CD14-positive monocyte (primary cell): ENCODE data around the gene LRP1. TPM values are rescaled to one million over a fixed set of nuclear protein-coding genes. Genes with fewer than 3 reads are reported as not detected.
A peak's percentile ranks its signal among the peaks of the same experiment; 100 is the strongest.

Experiments
- DNase-seq, 3 donors: peaks; one replicate each; pipeline ENCODE4 v3.0.0-alpha.2; 2011 to 2022
- H2AFZ ChIP-seq: 2 replicates; pipeline ENCODE4 v1.6.0; 2012; ENCODE audit warnings: mild to moderate bottlenecking, low read depth, low read length, inconsistent platforms; ENCODE audit not compliant: insufficient read depth, poor library complexity, severe bottlenecking
- H3K27ac ChIP-seq, 2 donors: 1 replicate in 1 of 2; 2 replicates in 1 of 2; pipeline ENCODE4 v1.5.1; 2012 to 2013; ENCODE audit warnings: low read length in 2 of 2, control low read depth in 1 of 2, inconsistent platforms in 1 of 2, low read depth in 1 of 2, mild to moderate bottlenecking in 1 of 2
- H3K27me3 ChIP-seq, 2 donors: one replicate each; pipeline versions ENCODE4 v1.6.0 to v1.6.1; 2011 to 2013; ENCODE audit warnings: low read length in 2 of 2; ENCODE audit not compliant: control insufficient read depth in 2 of 2, insufficient read depth in 2 of 2
- H3K36me3 ChIP-seq, 2 donors: replicated peaks in 1 of 2; 1 replicate in 1 of 2; 2 replicates in 1 of 2; pipeline versions ENCODE4 v1.5.1 to v1.6.1; 2012 to 2013; ENCODE audit warnings: low read length in 2 of 2, control low read depth in 1 of 2, inconsistent platforms in 1 of 2, mild to moderate bottlenecking in 1 of 2; ENCODE audit not compliant: insufficient read depth in 2 of 2, control insufficient read depth in 1 of 2
- H3K4me1 ChIP-seq, 2 donors: 1 replicate in 1 of 2; 2 replicates in 1 of 2; pipeline versions ENCODE4 v1.5.1 to v1.6.1; 2012 to 2013; ENCODE audit warnings: low read length in 2 of 2, control low read depth in 1 of 2, inconsistent platforms in 1 of 2, mild to moderate bottlenecking in 1 of 2, moderate library complexity in 1 of 2; ENCODE audit not compliant: insufficient read depth in 2 of 2, control insufficient read depth in 1 of 2
- H3K4me2 ChIP-seq: replicated peaks from 2 replicates; pipeline ENCODE3; 2012; ENCODE audit warnings: low read length, moderate library complexity, mild to moderate bottlenecking; ENCODE audit not compliant: poor library complexity, severe bottlenecking; ENCODE audit errors: extremely low read depth
- H3K4me3 ChIP-seq, 3 experiments: fragments of 200-600 bp in 1 of 3; sonication (generic) in 1 of 3; replicated peaks in 1 of 3; 1 replicate in 2 of 3; 2 replicates in 1 of 3; pipeline ENCODE4 v1.5.1; 2011 to 2013; ENCODE audit warnings: low read length in 3 of 3, mild to moderate bottlenecking in 3 of 3, control low read depth in 2 of 3, low read depth in 2 of 3, inconsistent platforms in 1 of 3, moderate library complexity in 1 of 3
- H3K79me2 ChIP-seq: 2 replicates; pipeline ENCODE4 v1.6.0; 2012; ENCODE audit warnings: mild to moderate bottlenecking, control low read depth, inconsistent platforms, low read length, moderate library complexity; ENCODE audit not compliant: insufficient read depth
- H3K9ac ChIP-seq: 2 replicates; pipeline ENCODE4 v1.6.0; 2017; ENCODE audit warnings: low read length, mild to moderate bottlenecking; ENCODE audit not compliant: insufficient read depth, poor library complexity, severe bottlenecking
- H3K9me3 ChIP-seq, 2 donors: replicated peaks in 1 of 2; 1 replicate in 1 of 2; 2 replicates in 1 of 2; pipeline versions ENCODE4 v1.5.1 to v1.6.1; 2012 to 2013; ENCODE audit warnings: low read length in 2 of 2, control low read depth in 1 of 2; ENCODE audit not compliant: control insufficient read depth in 1 of 2, insufficient read depth in 1 of 2
- H4K20me1 ChIP-seq: 2 replicates; pipeline ENCODE4 v1.6.0; 2012; ENCODE audit warnings: mild to moderate bottlenecking, low read length, control low read depth, moderate library complexity; ENCODE audit not compliant: insufficient read depth
- H3K27ac Mint-ChIP-seq, 7 donors: one replicate each; pipeline ENCODE4 v1.8.0; 2020; ENCODE audit warnings: mild to moderate bottlenecking in 7 of 7, mixed read lengths in 7 of 7, moderate library complexity in 6 of 7, inconsistent platforms in 2 of 7
- H3K27me3 Mint-ChIP-seq, 3 donors: one replicate each; pipeline ENCODE4 v1.8.0; 2021 to 2022; ENCODE audit warnings: low read depth in 3 of 3, mild to moderate bottlenecking in 3 of 3, mixed read lengths in 3 of 3, moderate library complexity in 3 of 3, inconsistent platforms in 1 of 3
- H3K36me3 Mint-ChIP-seq, 2 donors: one replicate each; pipeline ENCODE4 v1.8.0; 2020; ENCODE audit warnings: mixed read lengths in 2 of 2, inconsistent platforms in 1 of 2, mild to moderate bottlenecking in 1 of 2
- H3K4me1 Mint-ChIP-seq: one replicate; pipeline ENCODE4 v1.8.0; 2020; ENCODE audit warnings: mild to moderate bottlenecking, mixed read lengths
- H3K4me3 Mint-ChIP-seq, 2 donors: one replicate each; pipeline ENCODE4 v1.8.0; 2020; ENCODE audit warnings: mild to moderate bottlenecking in 2 of 2, mixed read lengths in 2 of 2, moderate library complexity in 1 of 2
- H3K9me3 Mint-ChIP-seq, 7 donors: one replicate each; pipeline ENCODE4 v1.8.0; 2020 to 2022; ENCODE audit warnings: mixed read lengths in 7 of 7, mild to moderate bottlenecking in 6 of 7, moderate library complexity in 6 of 7, inconsistent platforms in 2 of 7
- WGBS: methylation state at CpG from one replicate; pipeline ENCODE4 v1.1.5; 2013; ENCODE audit warnings: missing lambda C conversion rate; ENCODE audit not compliant: insufficient coverage; 5-methylcytosine and 5-hydroxymethylcytosine counted together
- intact Hi-C, 2 donors: fragments of 100-400 bp; cut with micrococcal nuclease; formaldehyde crosslinking; loops; one replicate each; pipeline versions ENCODE4 v1.15.0 to v1.15.1; 2023
- polyA plus RNA-seq, 3 donors: library from polyadenylated mRNA; depleted of rRNA in 1 of 3; unstranded in 2 of 3; stranded (reverse) in 1 of 3; fragments of 300-500 nt in 2 of 3; fragments of >200 nt in 1 of 3; fragmentation: Illumina TruSeq in 2 of 3; gene quantifications; 1 replicate in 2 of 3; 2 replicates in 1 of 3; pipeline ENCODE4 v1.2.3, GENCODE V29; 2012 to 2021
- TF ChIP-seq, protein P1 (sequence below): fragments of 200-600 bp; IDR thresholded peaks from one replicate; pipeline ENCODE4 v1.8.0; 2022; ENCODE audit warnings: antibody characterized with exemption, mild to moderate bottlenecking

The LRP1 gene
- polyA plus RNA-seq, 3 donors, result 5.5 to 246 (median 10.5) TPM

GRCh38 chr12:57209916-57210315 lies 81.6 kb downstream of the LRP1 start:
- peaks cover 12 to 17% of the 10 kb centered on the region in 2 donors for H3K4me1 ChIP-seq
- peaks cover 97% of the 10 kb centered on the region for H4K20me1 ChIP-seq
- no peaks in the 10 kb centered on the region for H3K79me2 ChIP-seq
- no peak overlapping the region for H2AFZ ChIP-seq
- intact Hi-C loops, result loop anchor here in 1 of 2 donors (5.0 kb wide), 1 partner anchor 37 kb away; no protein-coding TSS in a partner anchor
- H3K27ac ChIP-seq, result no peak overlapping the region
- no peaks in the 10 kb centered on the region for H3K9me3 ChIP-seq
- TF ChIP-seq, protein P1, sequence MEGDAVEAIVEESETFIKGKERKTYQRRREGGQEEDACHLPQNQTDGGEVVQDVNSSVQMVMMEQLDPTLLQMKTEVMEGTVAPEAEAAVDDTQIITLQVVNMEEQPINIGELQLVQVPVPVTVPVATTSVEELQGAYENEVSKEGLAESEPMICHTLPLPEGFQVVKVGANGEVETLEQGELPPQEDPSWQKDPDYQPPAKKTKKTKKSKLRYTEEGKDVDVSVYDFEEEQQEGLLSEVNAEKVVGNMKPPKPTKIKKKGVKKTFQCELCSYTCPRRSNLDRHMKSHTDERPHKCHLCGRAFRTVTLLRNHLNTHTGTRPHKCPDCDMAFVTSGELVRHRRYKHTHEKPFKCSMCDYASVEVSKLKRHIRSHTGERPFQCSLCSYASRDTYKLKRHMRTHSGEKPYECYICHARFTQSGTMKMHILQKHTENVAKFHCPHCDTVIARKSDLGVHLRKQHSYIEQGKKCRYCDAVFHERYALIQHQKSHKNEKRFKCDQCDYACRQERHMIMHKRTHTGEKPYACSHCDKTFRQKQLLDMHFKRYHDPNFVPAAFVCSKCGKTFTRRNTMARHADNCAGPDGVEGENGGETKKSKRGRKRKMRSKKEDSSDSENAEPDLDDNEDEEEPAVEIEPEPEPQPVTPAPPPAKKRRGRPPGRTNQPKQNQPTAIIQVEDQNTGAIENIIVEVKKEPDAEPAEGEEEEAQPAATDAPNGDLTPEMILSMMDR, result no peak
- Mint-ChIP-seq H3K27me3 (peaks cover 15 to 20% (median 20%) of the 10 kb centered on the region in 3 donors), H3K27ac (peak overlapping the region in 1 of 7 donors; percentile 64), H3K4me1 (peaks cover 15% of the 10 kb centered on the region), H3K9me3 (peaks cover 0 to 13% (median 4%) of the 10 kb centered on the region in 7 donors), H3K4me3 (peak overlapping the region in 1 of 2 donors; percentile 21), H3K36me3 (peaks cover 82 to 84% of the 10 kb centered on the region in 2 donors)
- no peak overlapping the region for H3K9ac ChIP-seq
- no peak overlapping the region for H3K4me3 ChIP-seq
- no peak overlapping the region for H3K4me2 ChIP-seq
- 73% methylated on average over 8 of the region's 8 CpGs for WGBS
- H3K36me3 ChIP-seq, result peaks cover 76 to 81% of the 10 kb centered on the region in 2 donors
- no peak for DNase-seq
- peaks cover 10 to 16% of the 10 kb centered on the region in 2 donors for H3K27me3 ChIP-seq

- 90% methylated on average over 14 of the region's 15 CpGs for WGBS
- peaks cover 17% of the 10 kb centered on the region for H3K4me1 Mint-ChIP-seq
- peaks cover 16 to 22% of the 10 kb centered on the region in 2 donors for H3K27me3 ChIP-seq
- H3K27ac ChIP-seq, result no peak overlapping the region
- no peaks in the 10 kb centered on the region for H3K79me2 ChIP-seq
- peak overlapping the region in 1 of 7 donors; percentile 64 for H3K27ac Mint-ChIP-seq
- peaks cover 77 to 78% of the 10 kb centered on the region in 2 donors for H3K36me3 Mint-ChIP-seq
- peaks cover 0 to 13% (median 4%) of the 10 kb centered on the region in 7 donors for H3K9me3 Mint-ChIP-seq
- intact Hi-C loops, result loop anchor here in 1 of 2 donors (5.0 kb wide), 1 partner anchor 37 kb away; no protein-coding TSS in a partner anchor
- TF ChIP-seq, protein P1, result no peak
- peaks cover 97% of the 10 kb centered on the region for H4K20me1 ChIP-seq
- H3K4me1 ChIP-seq, result peaks cover 12 to 20% of the 10 kb centered on the region in 2 donors
- H3K4me3 Mint-ChIP-seq, result peak overlapping the region in 1 of 2 donors; percentile 21
- H3K4me3 ChIP-seq, result no peak overlapping the region
- H3K9me3 ChIP-seq, result peaks cover 0 to 2% of the 10 kb centered on the region in 2 donors
- H3K27me3 Mint-ChIP-seq, result peaks cover 21 to 26% (median 25%) of the 10 kb centered on the region in 3 donors
- peaks cover 70 to 75% of the 10 kb centered on the region in 2 donors for H3K36me3 ChIP-seq
- H2AFZ ChIP-seq, result no peak overlapping the region
- DNase-seq, result no peak
- H3K9ac ChIP-seq, result no peak overlapping the region
- H3K4me2 ChIP-seq, result no peak overlapping the region
Measured at GRCh38 chr12:57210461-57210860, 82.2 kb downstream of the LRP1 start.
